Ascending aorta (tissue), 2 donors: ENCODE results near the gene PTK6. TPM values are rescaled to one million over a fixed set of nuclear protein-coding genes. Genes with fewer than 3 reads are reported as not detected.

Experiments
- DNase-seq, 2 donors: peaks; one replicate each; pipeline ENCODE4 v3.0.0-alpha.2; 2019; ENCODE audit warnings: low spot score in 2 of 2
- H3K27ac ChIP-seq, 2 donors: fragments of 200-600 bp; sonication (generic); one replicate each; pipeline ENCODE4 v1.5.1; 2016 to 2017; ENCODE audit warnings: mild to moderate bottlenecking in 1 of 2
- H3K27me3 ChIP-seq: fragments of 200-600 bp; sonication (generic); one replicate; pipeline ENCODE4 v1.5.1; 2017
- H3K36me3 ChIP-seq, 2 donors: fragments of 200-600 bp; sonication (generic); one replicate each; pipeline ENCODE4 v1.5.1; 2016
- H3K4me1 ChIP-seq, 2 donors: fragments of 200-600 bp; sonication (generic); one replicate each; pipeline ENCODE4 v1.5.1; 2016 to 2017; ENCODE audit warnings: mild to moderate bottlenecking in 1 of 2
- H3K4me3 ChIP-seq, 2 donors: fragments of 200-600 bp; sonication (generic); one replicate each; pipeline ENCODE4 v1.5.1; 2016 to 2017; ENCODE audit warnings: mild to moderate bottlenecking in 1 of 2
- H3K9me3 ChIP-seq, 2 donors: fragments of 200-600 bp; sonication (generic); one replicate each; pipeline ENCODE4 v1.5.1; 2016
- intact Hi-C: fragments of 100-400 bp; cut with DNase I; formaldehyde crosslinking; loops from one replicate; pipeline ENCODE4 v1.15.1; 2023
- total RNA-seq: library from RNA; depleted of rRNA; stranded (reverse); fragments of >200 nt; gene quantifications from one replicate; pipeline ENCODE4 v1.1.0, GENCODE V29; 2016
- TF ChIP-seq, protein P1 (sequence below), 3 experiments: fragments of 200-600 bp in 2 of 3; fragments of 450-650 bp in 1 of 3; sonication (generic) in 2 of 3; IDR thresholded peaks; one replicate each; pipeline ENCODE4 v1.5.1; 2016 to 2019; ENCODE audit warnings: antibody characterized with exemption in 3 of 3, mild to moderate bottlenecking in 1 of 3, moderate library complexity in 1 of 3

The PTK6 gene
- total RNA-seq, 1 donor from 2014 or later, result not detected

DNA sequence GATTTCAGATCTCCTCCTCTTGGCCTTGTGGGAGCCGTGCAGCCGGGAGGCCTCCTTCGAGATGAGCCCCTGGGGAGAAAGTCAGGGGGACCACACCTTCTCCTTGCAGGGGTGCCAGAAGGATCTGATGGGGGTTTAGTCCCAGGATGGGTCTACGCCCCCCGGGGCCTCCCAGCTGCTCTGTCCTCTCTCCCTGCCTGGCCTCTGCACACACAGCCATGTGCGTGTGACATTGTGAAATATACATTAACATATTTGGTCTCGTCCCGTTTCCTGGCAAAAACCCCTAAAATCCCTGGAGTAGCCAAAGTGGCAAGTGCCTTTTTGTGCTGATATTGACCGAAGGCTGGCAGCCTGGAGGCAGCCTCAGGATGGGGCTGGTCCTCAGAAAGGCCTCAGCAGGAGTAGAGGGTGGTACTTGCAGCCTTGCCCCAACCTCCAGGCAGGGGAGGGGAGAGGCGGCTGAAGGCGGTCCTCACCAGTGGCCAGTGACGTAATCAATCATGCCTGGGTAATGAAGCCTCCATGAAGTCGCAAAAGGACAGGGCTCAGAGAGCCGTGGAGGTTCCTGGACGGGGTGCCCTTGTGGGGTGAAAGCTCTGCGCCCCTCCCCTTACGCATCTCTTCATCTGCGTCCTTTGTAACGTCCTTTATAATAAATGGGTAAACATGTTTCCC is 42.0 kb upstream of the PTK6 start:
- TF ChIP-seq, protein P1, sequence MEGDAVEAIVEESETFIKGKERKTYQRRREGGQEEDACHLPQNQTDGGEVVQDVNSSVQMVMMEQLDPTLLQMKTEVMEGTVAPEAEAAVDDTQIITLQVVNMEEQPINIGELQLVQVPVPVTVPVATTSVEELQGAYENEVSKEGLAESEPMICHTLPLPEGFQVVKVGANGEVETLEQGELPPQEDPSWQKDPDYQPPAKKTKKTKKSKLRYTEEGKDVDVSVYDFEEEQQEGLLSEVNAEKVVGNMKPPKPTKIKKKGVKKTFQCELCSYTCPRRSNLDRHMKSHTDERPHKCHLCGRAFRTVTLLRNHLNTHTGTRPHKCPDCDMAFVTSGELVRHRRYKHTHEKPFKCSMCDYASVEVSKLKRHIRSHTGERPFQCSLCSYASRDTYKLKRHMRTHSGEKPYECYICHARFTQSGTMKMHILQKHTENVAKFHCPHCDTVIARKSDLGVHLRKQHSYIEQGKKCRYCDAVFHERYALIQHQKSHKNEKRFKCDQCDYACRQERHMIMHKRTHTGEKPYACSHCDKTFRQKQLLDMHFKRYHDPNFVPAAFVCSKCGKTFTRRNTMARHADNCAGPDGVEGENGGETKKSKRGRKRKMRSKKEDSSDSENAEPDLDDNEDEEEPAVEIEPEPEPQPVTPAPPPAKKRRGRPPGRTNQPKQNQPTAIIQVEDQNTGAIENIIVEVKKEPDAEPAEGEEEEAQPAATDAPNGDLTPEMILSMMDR (IDR thresholded peaks at IDR 0.05), result no peak
- intact Hi-C loops, result no loop called here
- Histone ChIP-seq H3K4me1 (peaks cover 0 to 3% of the 10 kb centered on the region in 2 donors), H3K9me3 (no peaks in the 10 kb centered on the region), H3K27me3 (no peaks in the 10 kb centered on the region), H3K36me3 (no peaks in the 10 kb centered on the region), H3K27ac (no peak overlapping the region), H3K4me3 (no peak overlapping the region)
- no peak for DNase-seq

DNA sequence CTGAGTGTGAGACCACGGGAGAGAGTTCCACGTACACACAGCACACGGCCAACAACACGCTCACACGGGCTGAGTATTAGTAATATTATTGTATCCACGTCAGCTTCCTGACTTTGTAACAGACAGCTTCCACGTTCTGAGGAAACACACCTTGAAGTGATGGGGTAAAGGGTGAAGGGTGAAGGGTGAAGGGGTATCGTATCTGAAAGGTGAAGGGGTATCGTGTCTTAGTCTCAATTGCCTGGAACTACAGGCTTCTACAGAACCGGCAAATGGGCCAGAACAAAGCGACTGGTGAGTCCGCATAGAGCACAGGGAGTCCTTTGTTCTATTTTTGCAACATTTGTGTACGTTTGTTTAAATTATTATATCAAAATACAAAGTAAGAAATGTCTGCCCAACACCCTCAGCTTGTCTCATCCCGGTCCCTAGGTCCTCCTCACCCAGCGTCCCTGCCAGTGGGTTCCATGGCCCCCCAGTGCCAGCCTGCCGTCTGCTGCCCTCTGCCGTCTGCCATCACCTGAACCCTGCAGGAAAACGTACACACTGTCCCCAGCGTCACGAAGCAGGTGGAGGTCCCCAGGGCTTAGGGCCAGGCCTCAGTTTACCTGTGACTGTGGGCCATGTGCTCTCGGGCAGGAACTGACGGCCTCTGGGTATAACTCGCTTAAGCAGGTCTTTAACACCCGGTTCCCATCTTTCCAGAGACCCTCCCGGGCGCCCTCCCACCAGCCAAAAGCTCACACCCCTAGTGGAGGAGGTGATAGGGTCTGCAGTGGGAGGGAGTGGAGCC is 41.2 kb upstream of the PTK6 start:
- intact Hi-C loops, result no loop called here
- Histone ChIP-seq H3K4me1 (peaks cover 3 to 6% of the 10 kb centered on the region in 2 donors), H3K36me3 (no peaks in the 10 kb centered on the region), H3K9me3 (no peaks in the 10 kb centered on the region), H3K4me3 (no peak overlapping the region), H3K27me3 (no peaks in the 10 kb centered on the region), H3K27ac (no peak overlapping the region)
- no peak for DNase-seq
- TF ChIP-seq, protein P1 (IDR thresholded peaks at IDR 0.05), result no peak

DNA sequence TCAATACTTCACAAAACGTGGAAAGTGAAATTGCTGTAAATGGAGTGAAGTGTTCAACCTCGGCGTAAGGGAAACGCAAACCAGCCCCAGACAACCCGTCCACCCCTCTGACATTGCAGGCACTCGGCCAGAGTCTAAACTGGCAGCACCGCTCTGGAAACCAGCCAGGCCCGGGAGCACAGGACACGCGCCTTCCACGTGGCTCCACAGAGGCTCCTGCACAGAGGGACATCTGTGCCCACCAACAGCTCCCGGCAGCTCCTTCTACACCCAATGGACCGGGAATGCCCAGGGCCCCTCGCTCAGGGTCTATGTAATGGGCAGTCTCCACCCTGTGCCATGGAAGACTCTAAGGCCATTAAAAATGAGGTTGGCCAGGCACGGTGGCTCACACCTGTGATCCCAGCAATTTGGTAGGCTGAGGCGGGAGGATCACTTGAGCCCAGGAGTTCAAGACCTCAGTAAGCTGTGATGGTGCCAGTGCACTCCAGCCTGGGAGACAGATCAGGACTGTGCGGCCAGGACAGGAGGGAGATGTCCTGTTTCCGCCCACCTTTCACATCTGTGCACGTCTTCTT is 40.2 kb upstream of the PTK6 start:
- no peak overlapping the region for H3K4me3 ChIP-seq
- H3K9me3 ChIP-seq, result no peaks in the 10 kb centered on the region
- intact Hi-C loops, result no loop called here
- H3K27ac ChIP-seq, result no peak overlapping the region
- peaks cover 0 to under 1% of the 10 kb centered on the region in 2 donors for H3K36me3 ChIP-seq
- no peaks in the 10 kb centered on the region for H3K27me3 ChIP-seq
- TF ChIP-seq, protein P1 (IDR thresholded peaks at IDR 0.05), result no peak
- DNase-seq, result no peak
- H3K4me1 ChIP-seq, result peaks cover 8 to 9% of the 10 kb centered on the region in 2 donors

DNA sequence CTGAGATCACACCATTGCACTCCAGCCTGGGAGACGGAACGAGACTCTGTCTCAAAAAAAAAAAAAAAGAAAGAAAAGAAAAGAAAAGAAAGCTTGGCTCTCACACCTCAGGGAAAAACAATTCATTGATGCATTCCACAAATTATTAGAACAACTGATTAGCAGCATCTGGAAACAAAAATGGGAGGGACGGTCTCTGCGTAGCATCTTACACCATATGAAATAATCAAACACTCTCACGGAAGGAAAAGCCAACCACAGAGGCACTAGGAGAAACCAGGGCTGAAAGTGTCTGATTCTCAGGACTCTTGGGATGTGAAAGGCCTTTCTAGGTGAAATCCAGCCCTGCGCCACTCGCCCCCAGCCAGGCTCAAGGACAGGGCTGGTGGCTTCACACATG is 39.1 kb upstream of the PTK6 start:
- Histone ChIP-seq H3K4me1 (peaks cover 8 to 9% of the 10 kb centered on the region in 2 donors), H3K36me3 (peaks cover 0 to 6% of the 10 kb centered on the region in 2 donors), H3K27me3 (no peaks in the 10 kb centered on the region), H3K27ac (no peak overlapping the region), H3K9me3 (no peaks in the 10 kb centered on the region), H3K4me3 (no peak overlapping the region)
- TF ChIP-seq, protein P1 (IDR thresholded peaks at IDR 0.05), result no peak
- intact Hi-C loops, result no loop called here
- no peak for DNase-seq

DNA sequence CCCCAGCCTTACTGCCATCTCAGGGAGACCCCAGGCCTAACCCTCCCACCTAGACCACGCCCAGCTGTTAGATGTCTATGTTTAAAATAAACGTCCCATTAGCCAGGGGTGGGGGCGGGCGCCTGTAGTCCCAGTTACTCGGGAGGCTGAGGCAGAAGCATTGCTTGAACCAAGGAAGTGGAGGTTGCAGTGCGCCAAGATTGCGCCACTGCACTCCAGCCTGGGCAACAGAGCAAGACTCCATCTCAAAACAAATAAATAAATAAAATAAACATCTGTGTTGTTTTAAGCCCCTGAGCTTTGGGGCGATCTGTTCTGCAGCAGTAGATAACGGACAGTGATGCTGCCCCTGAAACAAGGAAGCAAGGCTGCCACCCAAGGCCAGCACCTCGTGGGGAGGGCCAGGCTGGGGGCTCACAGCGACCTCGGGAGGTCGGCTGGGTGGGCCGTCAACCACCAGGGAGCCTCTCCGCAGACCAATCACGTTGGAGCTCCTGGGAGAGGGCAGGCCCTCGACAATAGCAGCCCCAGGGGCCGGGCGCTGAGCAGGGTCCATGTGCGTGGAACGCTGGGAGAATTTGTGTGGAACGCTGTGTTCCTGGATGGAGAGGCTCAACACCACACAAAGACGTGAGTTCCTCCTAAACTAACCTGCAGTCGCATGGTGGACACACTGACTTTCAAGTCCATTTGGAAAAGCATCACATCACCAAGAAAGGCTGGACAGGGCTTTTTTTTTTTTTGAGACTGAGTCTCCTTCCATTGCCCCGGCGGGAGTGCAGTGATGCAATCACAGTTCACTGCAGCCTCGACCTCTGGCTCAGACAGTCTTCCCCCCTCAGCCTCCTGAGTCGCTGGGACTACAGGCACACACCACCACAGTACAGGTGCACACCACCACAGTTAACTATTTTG is 37.9 kb upstream of the PTK6 start:
- Histone ChIP-seq H3K27ac (no peak overlapping the region), H3K4me1 (peaks cover 8 to 9% of the 10 kb centered on the region in 2 donors), H3K36me3 (peaks cover 0 to 6% of the 10 kb centered on the region in 2 donors), H3K27me3 (no peaks in the 10 kb centered on the region), H3K4me3 (peak overlapping the region in 1 of 2 donors; percentile 92), H3K9me3 (no peaks in the 10 kb centered on the region)
- TF ChIP-seq, protein P1 (IDR thresholded peaks at IDR 0.05), result no peak
- intact Hi-C loops, result loop anchor here (5.0 kb wide), 2 partner anchors 52 to 53 kb away; partner anchors contain the start of genes GMEB2 and PPDPF
- no peak for DNase-seq
